Endothelial cell of umbilical vein (primary cell): ENCODE data around the gene POMGNT2. TPM values are rescaled to one million over a fixed set of nuclear protein-coding genes. Genes with fewer than 3 reads are reported as not detected.

Experiments
- BruUV-seq: library from RNA; stranded (reverse); fragments of 400-500 nt; replicated peaks from 2 replicates; lab custom pipeline; 2021; lab: Mats Ljungman, UMichigan
- CTCF ChIA-PET: fragments of 300-600, 350-600 bp; sonication (Branson Sonifier 250); formaldehyde crosslinking; loops from one replicate; lab custom pipeline; 2021; ENCODE audit warnings: antibody characterized with exemption, inconsistent platforms; lab: Charles Lee
- POLR2A ChIA-PET: fragments of 300-600, 350-600 bp; sonication (Branson Sonifier 250); formaldehyde crosslinking; loops from one replicate; lab custom pipeline; 2021; ENCODE audit warnings: antibody characterized with exemption, inconsistent platforms; lab: Charles Lee
- DNase-seq: peaks from one replicate; pipeline ENCODE4 v3.0.0-alpha.2; 2011; ENCODE audit warnings: low read depth, low spot score
- FAIRE-seq: peaks from 2 replicates; lab custom pipeline; 2011; peaks lifted over from hg19 to GRCh38; lab: Jason Lieb, UNC
- H2AFZ ChIP-seq: 2 replicates; pipeline ENCODE4 v1.6.0; 2012; ENCODE audit warnings: low read depth, low read length, control low read depth, inconsistent platforms
- H3K27ac ChIP-seq: 2 replicates; pipeline ENCODE4 v1.5.1; 2011; ENCODE audit warnings: low read depth, mild to moderate bottlenecking, control low read depth, low read length, moderate library complexity; ENCODE audit not compliant: insufficient read depth
- H3K27me3 ChIP-seq, 2 experiments: 2 replicates each; pipeline versions ENCODE4 v1.6.0 to v1.6.1; 2011; ENCODE audit warnings: low read length in 2 of 2, mixed read lengths in 1 of 2; ENCODE audit not compliant: control insufficient read depth in 2 of 2, insufficient read depth in 2 of 2
- H3K36me3 ChIP-seq, 2 experiments: 2 replicates in 1 of 2; 3 replicates in 1 of 2; pipeline ENCODE4 v1.5.1; 2011; ENCODE audit warnings: low read length in 2 of 2, mild to moderate bottlenecking in 1 of 2, moderate library complexity in 1 of 2; ENCODE audit not compliant: control insufficient read depth in 2 of 2, insufficient read depth in 2 of 2; ENCODE audit errors: extremely low read depth in 1 of 2
- H3K4me1 ChIP-seq: 3 replicates; pipeline ENCODE4 v1.5.1; 2011; ENCODE audit warnings: mild to moderate bottlenecking, low read length; ENCODE audit not compliant: control insufficient read depth, insufficient read depth; ENCODE audit errors: extremely low read depth
- H3K4me2 ChIP-seq: 2 replicates; pipeline ENCODE4 v1.6.1; 2011; ENCODE audit warnings: low read length, control low read depth, mixed read lengths; ENCODE audit not compliant: insufficient read depth
- H3K4me3 ChIP-seq, 3 experiments: fragments of 200-600 bp in 1 of 3; sonication (generic), shearing (Covaris generic) in 1 of 3; replicated peaks in 1 of 3; 2 replicates each; pipeline ENCODE4 v1.5.1; 2011 to 2016; ENCODE audit warnings: control low read depth in 3 of 3, low read length in 3 of 3, mild to moderate bottlenecking in 2 of 3, inconsistent platforms in 1 of 3, low read depth in 1 of 3, moderate library complexity in 1 of 3; ENCODE audit not compliant: insufficient read depth in 1 of 3
- H3K79me2 ChIP-seq: 2 replicates; pipeline ENCODE4 v1.6.0; 2012; ENCODE audit warnings: low read length, inconsistent platforms; ENCODE audit not compliant: control insufficient read depth, insufficient read depth
- H3K9ac ChIP-seq: replicated peaks from 2 replicates; pipeline ENCODE3; 2011; ENCODE audit warnings: low read length, control low read depth; ENCODE audit not compliant: insufficient read depth; ENCODE audit errors: extremely low read depth
- H3K9me1 ChIP-seq: replicated peaks from 3 replicates; pipeline ENCODE4 v1.6.0; 2011; ENCODE audit warnings: mild to moderate bottlenecking, low read length; ENCODE audit not compliant: control insufficient read depth, insufficient read depth; ENCODE audit errors: extremely low read depth
- H3K9me3 ChIP-seq: replicated peaks from 2 replicates; pipeline ENCODE4 v1.5.1; 2012; ENCODE audit warnings: low read length, inconsistent platforms; ENCODE audit not compliant: control insufficient read depth, insufficient read depth
- H4K20me1 ChIP-seq: replicated peaks from 2 replicates; pipeline ENCODE3; 2011; ENCODE audit warnings: mild to moderate bottlenecking, low read length; ENCODE audit not compliant: control insufficient read depth, insufficient read depth; ENCODE audit errors: extremely low read depth
- EZH2 ChIP-seq: IDR thresholded peaks from 2 replicates; pipeline ENCODE4 v1.6.1; 2012; ENCODE audit warnings: borderline replicate concordance, low read depth, mild to moderate bottlenecking, moderate library complexity, low read length, inconsistent platforms; ENCODE audit not compliant: severe bottlenecking
- FOS ChIP-seq: IDR thresholded peaks from 2 replicates; pipeline ENCODE4 v1.6.1; 2011; ENCODE audit warnings: mild to moderate bottlenecking, low read length, moderate library complexity, borderline replicate concordance; ENCODE audit not compliant: insufficient read depth
- GATA2 ChIP-seq: IDR thresholded peaks from 2 replicates; pipeline ENCODE4 v1.7.0; 2011; ENCODE audit warnings: low read depth, mild to moderate bottlenecking, moderate library complexity, mixed read lengths, low read length; ENCODE audit not compliant: insufficient read length, insufficient read depth
- JUN ChIP-seq: IDR thresholded peaks from 2 replicates; pipeline ENCODE4 v1.6.1; 2011; ENCODE audit warnings: borderline replicate concordance, low read depth; ENCODE audit not compliant: insufficient read length, insufficient read depth
- MYC ChIP-seq: IDR thresholded peaks from one replicate; pipeline ENCODE4 v1.6.1; 2011; ENCODE audit warnings: mild to moderate bottlenecking, low read depth, low read length
- POLR2A ChIP-seq: IDR thresholded peaks from 2 replicates; pipeline ENCODE4 v1.6.1; 2012; ENCODE audit warnings: low read depth, mild to moderate bottlenecking, control low read depth, low read length
- POLR2AphosphoS5 ChIP-seq: IDR thresholded peaks from 2 replicates; pipeline ENCODE4 v1.6.1; 2012; ENCODE audit warnings: low read depth, mild to moderate bottlenecking, control low read depth, low read length, moderate library complexity; ENCODE audit not compliant: insufficient read depth
- dilution Hi-C: fragments of 300-500 bp; cut with MboI; formaldehyde crosslinking; loops from one replicate; pipeline ENCODE4 v1.15.0; 2019; ENCODE audit warnings: low sequenced_read_pairs; ENCODE audit not compliant: extremely low pct_ligation_motif_present
- intact Hi-C: fragments of 100-400 bp; cut with micrococcal nuclease; formaldehyde crosslinking; loops from one replicate; pipeline ENCODE4 v1.10.0; 2022
- polyA plus RNA-seq, 4 experiments: library from polyadenylated mRNA; depleted of rRNA in 3 of 4; stranded (reverse) in 3 of 4; unstranded in 1 of 4; fragments of >200 nt; gene quantifications; 2 replicates each; pipeline versions ENCODE4 v1.2.1 to v1.2.3, GENCODE V29; 2011 to 2012; ENCODE audit warnings: missing spikeins in 1 of 4
- total RNA-seq: library from RNA; stranded (reverse); gene quantifications from 2 replicates; pipeline ENCODE4 v1.2.3, GENCODE V29; 2021
- TF ChIP-seq, protein P1 (sequence below): IDR thresholded peaks from 2 replicates; pipeline ENCODE4 v1.6.1; 2011; ENCODE audit not compliant: insufficient read depth, insufficient read length
- TF ChIP-seq, protein P2 (sequence below), 2 donors: IDR thresholded peaks; 1 replicate in 1 of 2; 2 replicates in 1 of 2; pipeline ENCODE4 v1.5.1; 2011; ENCODE audit warnings: low read length in 2 of 2, mild to moderate bottlenecking in 2 of 2, moderate library complexity in 2 of 2, control low read depth in 1 of 2, inconsistent platforms in 1 of 2, low read depth in 1 of 2; ENCODE audit not compliant: insufficient read depth in 1 of 2; ENCODE audit errors: extremely low read depth in 1 of 2

Gene POMGNT2
- total and polyA plus RNA-seq, 2 donors (not counting 3 experiments of a cell fraction or from before 2014, with no cell fraction given), result 6.4 to 16.3 TPM

DNA sequence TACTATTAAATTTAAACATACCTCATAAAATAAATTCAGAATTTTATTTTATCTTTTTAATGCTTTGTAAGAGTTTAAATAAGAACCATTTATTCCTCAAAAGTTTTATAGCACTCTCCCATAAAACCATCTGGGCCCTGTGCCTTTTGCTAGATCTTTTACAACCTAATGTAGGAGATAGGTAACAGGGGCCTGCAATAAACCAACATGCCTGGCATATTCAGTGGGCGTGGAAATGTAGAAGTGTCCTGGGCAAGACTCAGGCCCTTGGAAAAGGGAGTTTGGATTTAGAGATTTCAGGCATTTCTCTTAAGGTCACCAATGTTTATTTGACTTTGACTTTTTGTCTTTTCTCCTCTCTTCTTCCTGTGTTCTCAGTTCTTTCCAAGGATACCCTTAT is 46.4 kb downstream of the POMGNT2 start:
- DNase-seq (no peak), FAIRE-seq (no peak)
- Histone ChIP-seq H3K9me3 (no peaks in the 10 kb centered on the region), H3K9ac (no peak overlapping the region), H3K4me2 (no peak overlapping the region), H2AFZ (no peak overlapping the region), H3K4me1 (no peaks in the 10 kb centered on the region), H3K79me2 (no peaks in the 10 kb centered on the region), H3K4me3 (no peak overlapping the region), H3K27me3 (peaks cover 2% of the 10 kb centered on the region in 2 experiments), H3K27ac (no peak overlapping the region), H3K36me3 (no peaks in the 10 kb centered on the region), H3K9me1 (no peaks in the 10 kb centered on the region), H4K20me1 (no peaks in the 10 kb centered on the region)
- POLR2A ChIA-PET, result no interaction called here
- CTCF ChIA-PET, result no interaction called here
- TF ChIP-seq JUN (no peak), MYC (no peak)
- dilution Hi-C loops (no loop called here), intact Hi-C loops (no loop called here)
- BruUV-seq, result no TSS peak

DNA sequence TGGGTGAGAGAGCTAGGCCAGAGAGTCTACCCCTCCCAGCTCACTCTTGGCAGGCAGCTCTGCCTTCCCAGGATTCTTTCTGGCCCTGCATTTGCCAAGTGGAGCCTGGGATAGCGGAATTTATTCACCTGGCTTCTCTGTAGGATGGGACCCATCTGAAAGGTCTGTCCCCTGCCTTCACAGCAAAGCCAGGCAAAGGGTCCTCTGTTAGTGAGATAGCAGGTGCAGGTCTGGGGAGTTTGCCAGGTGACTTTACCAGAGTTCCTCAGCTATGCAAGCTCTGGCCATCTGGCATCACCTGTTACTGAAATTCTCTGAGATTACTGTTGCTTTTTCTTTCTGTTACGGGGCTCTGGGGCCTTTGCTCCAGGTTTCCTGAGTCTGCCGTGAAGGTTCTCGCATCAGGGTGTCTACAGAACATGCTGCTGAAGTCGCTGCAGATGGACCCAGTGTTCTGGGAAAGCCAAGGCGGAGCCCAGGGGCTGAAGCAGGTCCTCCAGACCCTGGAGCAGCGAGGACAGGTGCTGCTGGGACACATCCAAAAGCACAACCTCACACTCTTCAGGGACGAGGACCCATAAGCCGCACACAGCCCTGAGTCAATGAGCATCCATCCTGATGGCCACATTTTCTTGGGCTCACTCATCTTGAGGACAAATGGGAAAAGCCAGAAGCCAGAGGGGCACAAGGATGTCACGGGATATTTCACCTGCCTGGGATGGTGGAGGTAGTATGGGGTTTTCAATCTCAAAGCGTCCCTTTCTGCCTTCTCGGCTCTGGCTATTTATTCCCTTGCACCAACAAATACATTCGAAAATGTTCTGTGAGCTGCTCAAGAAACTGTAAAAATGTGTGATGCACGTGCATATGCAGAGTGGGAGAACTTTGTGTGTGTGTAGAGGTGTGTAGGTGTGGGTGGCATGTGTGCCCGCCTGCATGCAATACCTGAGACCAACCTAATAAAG is 49.8 kb downstream of the POMGNT2 start:
- intact Hi-C loops (no loop called here), dilution Hi-C loops (no loop called here)
- Histone ChIP-seq H3K4me2 (no peak overlapping the region), H3K4me1 (no peaks in the 10 kb centered on the region), H3K36me3 (no peaks in the 10 kb centered on the region), H3K9ac (no peak overlapping the region), H3K9me1 (no peaks in the 10 kb centered on the region), H4K20me1 (no peaks in the 10 kb centered on the region), H3K9me3 (no peaks in the 10 kb centered on the region), H2AFZ (no peak overlapping the region), H3K27me3 (peaks cover 6 to 8% of the 10 kb centered on the region in 2 experiments), H3K27ac (no peak overlapping the region), H3K4me3 (no peak overlapping the region), H3K79me2 (no peaks in the 10 kb centered on the region)
- CTCF ChIA-PET, result no interaction called here
- no peak for TF ChIP-seq JUN
- TF ChIP-seq POLR2AphosphoS5, result no peak
- TF ChIP-seq MYC, result no peak
- no peak for TF ChIP-seq POLR2A
- TF ChIP-seq, protein P1, sequence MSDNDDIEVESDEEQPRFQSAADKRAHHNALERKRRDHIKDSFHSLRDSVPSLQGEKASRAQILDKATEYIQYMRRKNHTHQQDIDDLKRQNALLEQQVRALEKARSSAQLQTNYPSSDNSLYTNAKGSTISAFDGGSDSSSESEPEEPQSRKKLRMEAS, result no peak
- TF ChIP-seq GATA2, result no peak
- TF ChIP-seq EZH2, result no peak
- no peak for TF ChIP-seq FOS
- TF ChIP-seq, protein P2, sequence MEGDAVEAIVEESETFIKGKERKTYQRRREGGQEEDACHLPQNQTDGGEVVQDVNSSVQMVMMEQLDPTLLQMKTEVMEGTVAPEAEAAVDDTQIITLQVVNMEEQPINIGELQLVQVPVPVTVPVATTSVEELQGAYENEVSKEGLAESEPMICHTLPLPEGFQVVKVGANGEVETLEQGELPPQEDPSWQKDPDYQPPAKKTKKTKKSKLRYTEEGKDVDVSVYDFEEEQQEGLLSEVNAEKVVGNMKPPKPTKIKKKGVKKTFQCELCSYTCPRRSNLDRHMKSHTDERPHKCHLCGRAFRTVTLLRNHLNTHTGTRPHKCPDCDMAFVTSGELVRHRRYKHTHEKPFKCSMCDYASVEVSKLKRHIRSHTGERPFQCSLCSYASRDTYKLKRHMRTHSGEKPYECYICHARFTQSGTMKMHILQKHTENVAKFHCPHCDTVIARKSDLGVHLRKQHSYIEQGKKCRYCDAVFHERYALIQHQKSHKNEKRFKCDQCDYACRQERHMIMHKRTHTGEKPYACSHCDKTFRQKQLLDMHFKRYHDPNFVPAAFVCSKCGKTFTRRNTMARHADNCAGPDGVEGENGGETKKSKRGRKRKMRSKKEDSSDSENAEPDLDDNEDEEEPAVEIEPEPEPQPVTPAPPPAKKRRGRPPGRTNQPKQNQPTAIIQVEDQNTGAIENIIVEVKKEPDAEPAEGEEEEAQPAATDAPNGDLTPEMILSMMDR (IDR thresholded peaks at IDR 0.05; ENCODE audit: extremely low read depth in 1 of 2, insufficient read depth in 1 of 2, low read depth in 1 of 2, low read length in 2 of 2), result no peak
- FAIRE-seq (no peak), DNase-seq (no peak)
- POLR2A ChIA-PET, result no interaction called here
- BruUV-seq, result no TSS peak
